LNCaP clone FGC (cell line): ENCODE results near the gene ATRN.

ENCODE experiments used
- DNase-seq: peaks from one replicate; pipeline ENCODE4 v3.0.0-alpha.2; 2011; ENCODE audit warnings: low read depth
- H3K4me3 ChIP-seq: 2 replicates; pipeline ENCODE4 v1.5.1; 2011; ENCODE audit warnings: mild to moderate bottlenecking, low read depth, low read length, control low read depth
- TF ChIP-seq, protein P1 (sequence below): IDR thresholded peaks from 2 replicates; pipeline ENCODE4 v1.5.1; 2012; ENCODE audit warnings: mild to moderate bottlenecking; ENCODE audit not compliant: control insufficient read depth, insufficient read depth; ENCODE audit errors: extremely low read depth

The ATRN gene

DNA sequence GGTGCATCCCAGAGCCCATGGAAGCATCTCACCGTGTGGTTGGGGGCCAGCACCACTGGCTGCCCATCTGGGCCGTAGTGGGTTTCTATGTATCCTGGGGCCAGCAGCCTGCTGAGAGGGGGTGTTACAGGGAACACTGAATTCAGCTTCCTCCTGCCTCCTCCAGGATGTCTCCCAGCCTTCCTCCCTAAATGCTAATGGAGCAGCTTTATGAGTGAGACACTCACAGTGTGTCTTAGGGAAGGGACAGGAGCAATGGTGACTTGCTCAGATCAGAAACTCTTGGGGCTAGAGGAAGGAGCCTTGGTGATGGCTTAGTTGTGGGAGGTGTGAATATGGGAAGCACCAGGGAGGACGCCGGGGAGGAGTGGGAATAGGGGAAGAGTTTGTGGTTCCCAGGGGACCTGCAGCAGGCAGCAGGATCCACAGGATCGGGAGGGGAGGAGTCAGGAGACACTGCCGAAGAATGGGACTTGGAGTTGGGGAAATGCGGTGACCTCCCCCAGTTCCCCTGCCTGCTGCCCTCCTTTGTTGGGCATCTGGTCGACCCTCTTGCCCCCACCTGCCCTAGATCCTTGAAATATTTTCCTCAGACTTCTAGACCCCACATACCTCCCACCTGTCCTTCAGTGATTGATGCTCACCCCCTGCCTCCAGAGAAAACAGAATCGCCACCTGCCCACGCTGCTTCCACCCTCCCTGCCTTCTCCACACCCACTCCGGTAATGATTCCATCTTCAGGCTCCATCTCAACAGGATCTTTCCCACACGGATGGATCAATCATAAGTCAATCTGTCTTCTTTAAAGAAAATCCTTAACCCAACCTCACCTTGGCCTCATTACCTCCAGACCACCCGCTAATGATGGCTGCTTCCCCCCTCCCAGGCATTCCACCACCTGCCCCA is 204.4 kb downstream of the ATRN start:
- H3K4me3 ChIP-seq: no peak overlapping the region
- TF ChIP-seq, protein P1, sequence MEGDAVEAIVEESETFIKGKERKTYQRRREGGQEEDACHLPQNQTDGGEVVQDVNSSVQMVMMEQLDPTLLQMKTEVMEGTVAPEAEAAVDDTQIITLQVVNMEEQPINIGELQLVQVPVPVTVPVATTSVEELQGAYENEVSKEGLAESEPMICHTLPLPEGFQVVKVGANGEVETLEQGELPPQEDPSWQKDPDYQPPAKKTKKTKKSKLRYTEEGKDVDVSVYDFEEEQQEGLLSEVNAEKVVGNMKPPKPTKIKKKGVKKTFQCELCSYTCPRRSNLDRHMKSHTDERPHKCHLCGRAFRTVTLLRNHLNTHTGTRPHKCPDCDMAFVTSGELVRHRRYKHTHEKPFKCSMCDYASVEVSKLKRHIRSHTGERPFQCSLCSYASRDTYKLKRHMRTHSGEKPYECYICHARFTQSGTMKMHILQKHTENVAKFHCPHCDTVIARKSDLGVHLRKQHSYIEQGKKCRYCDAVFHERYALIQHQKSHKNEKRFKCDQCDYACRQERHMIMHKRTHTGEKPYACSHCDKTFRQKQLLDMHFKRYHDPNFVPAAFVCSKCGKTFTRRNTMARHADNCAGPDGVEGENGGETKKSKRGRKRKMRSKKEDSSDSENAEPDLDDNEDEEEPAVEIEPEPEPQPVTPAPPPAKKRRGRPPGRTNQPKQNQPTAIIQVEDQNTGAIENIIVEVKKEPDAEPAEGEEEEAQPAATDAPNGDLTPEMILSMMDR: no peak
- no peak for DNase-seq

DNA sequence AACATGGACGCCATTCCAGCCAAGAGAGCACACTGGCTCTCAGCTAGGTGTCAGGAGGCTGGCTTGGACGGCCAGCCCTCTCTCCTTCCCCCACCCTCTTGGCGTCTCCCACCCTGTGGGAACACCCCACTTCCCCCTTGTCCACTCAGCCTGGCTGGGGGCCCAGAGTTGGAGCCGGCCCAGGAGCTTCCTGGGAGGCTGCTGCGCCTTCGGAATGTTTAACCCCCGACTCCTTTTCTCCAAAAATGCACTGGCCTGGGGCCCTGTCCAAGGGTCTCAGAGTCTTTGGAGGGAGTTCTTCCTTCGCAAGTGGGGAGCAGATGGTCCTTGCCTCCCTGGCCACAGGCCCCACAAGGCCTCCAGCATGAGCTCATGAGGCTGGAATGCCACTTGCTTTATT is 206.9 kb downstream of the ATRN start:
- no peak overlapping the region for H3K4me3 ChIP-seq
- TF ChIP-seq, protein P1: no peak
- DNase-seq: no peak

DNA sequence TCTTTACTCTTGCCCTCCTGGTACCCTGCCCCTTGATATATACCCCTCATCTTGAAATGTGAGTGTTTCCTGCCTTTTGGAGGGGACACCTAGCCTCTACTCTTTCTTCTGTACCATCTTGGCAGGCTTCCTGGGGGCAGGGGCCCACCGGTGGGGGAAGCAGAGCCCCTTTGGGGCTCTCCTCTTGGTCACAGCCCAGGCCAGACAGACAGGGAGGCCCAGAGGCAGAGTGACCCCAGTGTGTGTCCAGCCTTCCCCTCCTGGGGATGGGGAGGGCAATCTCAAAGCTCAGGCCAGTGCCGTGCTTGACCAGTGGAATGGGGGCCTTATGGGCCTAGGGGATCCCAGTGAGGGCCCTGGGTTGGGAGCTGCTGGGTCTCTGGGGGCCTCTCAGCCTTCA is 207.4 kb downstream of the ATRN start:
- DNase-seq: no peak
- H3K4me3 ChIP-seq: no peak overlapping the region
- TF ChIP-seq, protein P1: no peak

DNA sequence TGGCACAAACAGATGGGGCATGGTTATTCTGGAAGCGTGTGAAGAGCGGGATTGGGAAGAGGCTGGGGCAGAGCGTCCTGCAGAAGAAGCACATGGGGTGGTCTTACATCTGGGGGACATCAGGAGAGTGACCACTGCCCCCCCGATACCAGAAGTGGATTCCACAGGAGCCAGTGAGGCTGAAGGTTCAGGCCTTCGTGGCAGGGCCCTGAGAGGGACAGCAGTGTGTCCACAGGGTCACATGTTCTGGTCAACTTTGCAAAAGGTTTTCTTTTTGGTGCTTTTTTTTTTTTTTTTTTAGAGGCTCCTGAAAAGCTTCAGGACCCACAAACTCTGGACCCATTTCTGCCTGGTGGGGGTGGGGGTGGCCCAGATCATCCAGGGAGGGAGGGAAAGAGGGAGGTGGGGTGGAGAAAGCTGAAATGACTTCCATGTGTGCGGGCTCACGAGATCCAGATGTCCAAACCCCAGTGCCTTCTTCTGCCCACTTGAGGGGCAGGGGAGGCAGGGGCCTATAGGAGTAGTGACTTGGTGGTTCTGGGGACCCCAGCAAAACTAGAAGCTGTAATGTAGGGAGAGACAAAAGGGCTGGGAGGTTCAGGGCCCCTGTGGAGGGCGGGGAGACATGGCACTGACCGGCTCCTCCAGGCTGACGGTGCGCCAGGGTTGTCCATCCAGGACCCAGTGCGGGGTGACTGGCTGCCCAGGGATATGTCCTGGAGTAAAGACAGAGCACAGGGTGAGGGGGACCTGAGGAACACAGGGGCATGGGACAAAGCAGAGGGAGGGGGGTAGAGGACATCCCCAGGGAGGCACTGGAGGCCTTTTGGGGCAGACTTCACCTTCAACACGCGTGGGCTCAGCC is 208.3 kb downstream of the ATRN start:
- TF ChIP-seq, protein P1: no peak

DNA sequence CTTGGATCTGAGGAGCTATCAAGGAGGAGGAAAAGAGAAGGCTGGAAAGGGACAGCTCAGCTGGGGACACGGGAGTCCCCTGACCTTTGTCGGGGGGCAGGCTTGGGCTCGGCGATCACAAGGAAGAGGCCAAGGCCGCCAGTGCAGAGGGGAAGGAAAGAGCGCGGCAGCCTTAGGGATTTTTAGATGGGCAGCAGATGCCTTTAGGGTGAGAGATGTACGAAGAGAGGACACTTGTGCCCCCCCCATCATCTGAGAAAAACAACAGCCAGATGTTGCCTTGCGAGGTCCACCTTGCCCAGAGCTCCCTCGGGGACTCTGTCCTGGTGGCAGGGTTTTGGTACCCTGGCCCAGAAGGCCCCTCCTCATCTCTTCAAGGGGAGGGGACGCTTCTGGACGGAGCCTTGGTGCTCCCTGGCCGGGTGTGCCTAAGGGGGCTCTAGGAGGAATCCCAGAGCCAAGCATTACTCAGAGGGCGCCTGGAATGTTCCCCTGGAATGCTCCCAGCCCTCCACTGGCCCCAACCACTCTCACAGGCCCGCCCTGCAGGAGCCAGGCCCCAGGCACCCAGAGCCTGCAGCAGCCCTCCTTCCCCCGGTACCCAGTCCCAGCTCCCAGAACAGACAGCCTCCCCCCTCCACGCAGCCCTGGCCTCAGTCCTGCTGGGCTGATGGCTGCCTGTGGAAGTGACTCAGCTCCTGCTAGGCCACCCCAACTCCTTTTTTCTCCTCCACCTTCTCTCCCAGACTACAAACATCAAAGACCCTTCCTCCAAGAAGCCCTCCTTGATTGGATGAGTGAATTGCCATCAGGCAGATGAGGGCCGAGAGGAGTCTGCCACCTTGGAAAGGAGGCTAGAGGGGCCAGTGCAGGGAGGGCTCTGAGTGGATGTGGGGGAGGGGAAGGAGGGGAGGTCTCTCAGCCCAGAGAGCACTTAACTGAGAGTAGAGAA is 209.2 kb downstream of the ATRN start:
- no peak for DNase-seq
- H3K4me3 ChIP-seq: no peak overlapping the region

More for the DNA sequence above, 208.3 kb downstream of the ATRN start:
- no peak for DNase-seq
- H3K4me3 ChIP-seq: no peak overlapping the region

More for the DNA sequence above, 209.2 kb downstream of the ATRN start:
- TF ChIP-seq, protein P1: no peak
